Measurements from ENCODE around the gene ALPK3.

Gene ALPK3

DNA sequence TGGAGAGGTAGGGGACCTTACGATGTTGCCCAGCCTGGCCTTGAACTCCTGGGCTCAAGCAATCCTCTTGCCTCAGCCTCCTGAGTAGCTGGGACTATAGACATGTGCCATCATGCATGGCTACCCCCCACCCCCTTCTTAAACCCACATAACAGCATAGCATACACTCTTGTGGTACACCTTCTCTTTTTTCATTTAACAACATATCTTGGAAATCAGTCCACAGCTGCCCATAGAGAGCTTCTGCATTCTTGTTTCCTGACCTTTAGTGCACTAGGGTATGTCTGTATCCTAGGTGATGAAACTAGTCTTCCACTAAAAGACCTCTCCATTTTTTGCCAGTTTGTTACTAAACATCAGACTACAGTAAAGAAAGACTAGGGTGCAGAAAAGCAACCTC, 100.3 kb downstream of the ALPK3 start:
- no peak for DNase-seq (ENCODE audit: low read depth, low spot score)

DNA sequence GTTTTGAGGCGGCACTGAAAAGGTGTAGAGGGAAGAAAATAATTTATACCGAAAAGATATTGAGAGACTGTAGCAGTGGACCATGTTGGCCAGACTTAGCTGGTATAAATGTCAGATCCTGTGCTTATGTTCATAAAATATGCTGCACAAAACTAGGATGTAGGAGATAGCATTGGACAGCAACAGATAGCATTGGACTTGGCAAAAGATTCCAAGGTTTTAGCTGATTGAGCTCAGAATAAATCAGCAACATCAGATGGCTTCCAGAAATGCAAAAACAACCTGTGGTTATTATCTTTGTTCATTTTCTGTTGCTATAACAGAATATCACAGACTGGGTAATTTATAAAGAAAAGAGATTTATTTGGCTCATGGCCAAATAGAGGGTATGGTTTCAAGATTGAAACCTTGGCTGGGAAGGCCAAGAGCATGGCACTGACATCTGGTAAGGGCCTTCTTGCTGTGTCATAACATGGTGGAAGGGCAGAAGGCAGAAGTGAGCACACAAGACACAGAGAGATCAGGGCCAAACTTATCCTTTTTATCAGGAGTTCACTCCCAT, 102.0 kb downstream of the ALPK3 start:
- no peak for DNase-seq (ENCODE audit: low read depth, low spot score)

DNA sequence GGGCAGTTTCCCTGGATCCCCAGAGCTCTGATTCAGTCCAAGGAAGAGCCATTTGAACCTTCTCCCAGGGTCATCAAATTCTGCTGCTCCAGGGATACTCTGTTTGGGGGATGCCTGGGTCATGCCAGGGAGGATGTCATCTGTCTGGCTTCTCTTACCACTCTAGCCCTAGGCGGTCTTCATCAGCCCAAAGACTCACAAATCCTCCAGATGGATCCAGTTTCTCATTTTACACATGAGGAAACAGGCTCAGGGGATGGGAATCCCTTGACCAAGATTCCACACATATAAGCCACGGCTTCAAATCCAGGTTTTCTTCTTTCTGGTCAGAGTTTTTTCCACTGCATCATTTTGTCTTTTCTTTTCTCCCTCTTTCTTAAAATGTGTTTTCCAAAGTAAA, 104.0 kb downstream of the ALPK3 start:
- no peak for DNase-seq (ENCODE audit: low read depth, low spot score)

DNA sequence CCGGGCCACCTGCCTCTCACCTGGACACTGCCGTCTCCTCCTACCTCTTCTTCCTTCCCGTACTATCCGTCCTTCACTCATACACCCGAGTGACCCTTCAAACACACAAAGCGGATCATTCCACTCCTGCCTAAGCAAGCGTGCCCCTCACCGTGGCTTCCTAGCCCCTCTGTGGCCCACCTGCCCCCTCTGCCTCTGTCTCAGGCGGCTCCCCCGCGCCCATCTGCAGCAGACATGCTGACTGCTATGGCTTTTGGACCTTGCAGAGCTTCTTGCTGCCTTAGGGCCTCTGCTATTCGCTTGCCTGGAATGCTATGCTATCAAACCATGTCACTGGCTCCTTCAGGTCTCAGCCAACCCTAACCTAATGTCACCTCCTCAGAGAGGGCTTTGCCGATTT, 105.4 kb downstream of the ALPK3 start:
- DNase-seq (ENCODE audit: low read depth, low spot score): no peak
